NCI-H2081 (cell line): ENCODE results near the gene CDKN1C.

Source experiments
- DNase-seq, 2 experiments: peaks; one replicate each; lab custom pipeline; 2025; lab: John Stamatoyannopoulos, UW

Gene CDKN1C

DNA sequence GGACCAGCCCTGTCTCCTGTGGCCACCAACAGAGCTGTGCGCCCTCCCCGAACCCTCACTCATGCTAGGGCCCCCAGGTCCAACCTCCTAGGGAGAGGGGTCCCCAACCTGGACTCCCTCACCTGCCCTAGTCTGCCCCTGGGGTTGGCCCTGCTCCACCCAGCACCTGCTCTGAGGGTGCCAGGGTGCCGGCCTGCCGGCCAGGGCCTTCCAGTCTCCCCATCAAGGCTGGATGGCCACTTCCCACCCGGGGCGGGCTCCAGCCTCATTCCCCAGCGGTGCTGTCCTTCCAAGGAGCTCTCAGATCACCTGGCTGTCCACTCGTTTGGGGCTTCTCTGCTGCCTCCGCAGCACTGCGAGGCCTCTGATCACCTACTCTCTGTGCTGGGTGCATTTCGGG is 39.1 kb downstream of the CDKN1C start:
- DNase-seq, result no peak

DNA sequence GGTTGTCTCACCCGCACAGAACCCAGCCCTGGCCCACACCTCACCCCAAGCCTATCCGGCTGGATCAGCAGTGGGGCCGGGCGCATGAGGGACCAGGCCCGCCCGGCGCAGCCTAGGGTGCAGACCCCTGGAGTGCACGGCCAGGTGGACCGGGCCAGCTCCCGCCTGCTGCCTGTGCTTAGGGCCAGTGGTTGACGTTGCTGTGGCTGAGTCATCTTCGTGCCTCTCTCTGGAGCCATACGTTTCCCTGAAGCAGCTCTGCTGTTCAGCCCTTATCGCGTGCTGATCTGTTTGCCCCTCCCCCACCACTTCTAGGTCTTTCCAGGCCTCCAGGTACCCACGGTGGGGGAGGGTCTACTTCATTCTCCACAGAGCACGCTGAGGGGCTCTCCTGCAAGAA is 39.5 kb downstream of the CDKN1C start:
- no peak for DNase-seq

DNA sequence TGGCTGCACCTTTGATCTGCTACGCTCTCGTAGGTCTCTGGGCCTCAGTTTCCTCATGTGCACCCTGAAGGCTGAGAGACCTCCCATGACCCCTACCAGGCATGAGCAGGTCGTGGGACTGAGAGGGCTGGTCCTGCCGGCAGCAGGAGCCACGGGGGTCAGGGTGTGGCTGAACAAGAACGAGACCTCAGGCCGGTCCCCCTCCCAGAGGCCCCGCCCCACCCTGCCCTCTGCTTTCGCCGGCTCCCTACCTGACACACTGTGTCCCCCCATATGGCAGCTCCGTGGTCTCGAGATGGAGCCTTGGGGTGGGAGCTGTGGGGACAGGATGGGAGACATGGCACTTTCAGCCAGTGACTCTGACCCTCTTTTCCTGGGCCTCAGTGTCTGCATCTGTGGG is 40.6 kb downstream of the CDKN1C start:
- no peak for DNase-seq

DNA sequence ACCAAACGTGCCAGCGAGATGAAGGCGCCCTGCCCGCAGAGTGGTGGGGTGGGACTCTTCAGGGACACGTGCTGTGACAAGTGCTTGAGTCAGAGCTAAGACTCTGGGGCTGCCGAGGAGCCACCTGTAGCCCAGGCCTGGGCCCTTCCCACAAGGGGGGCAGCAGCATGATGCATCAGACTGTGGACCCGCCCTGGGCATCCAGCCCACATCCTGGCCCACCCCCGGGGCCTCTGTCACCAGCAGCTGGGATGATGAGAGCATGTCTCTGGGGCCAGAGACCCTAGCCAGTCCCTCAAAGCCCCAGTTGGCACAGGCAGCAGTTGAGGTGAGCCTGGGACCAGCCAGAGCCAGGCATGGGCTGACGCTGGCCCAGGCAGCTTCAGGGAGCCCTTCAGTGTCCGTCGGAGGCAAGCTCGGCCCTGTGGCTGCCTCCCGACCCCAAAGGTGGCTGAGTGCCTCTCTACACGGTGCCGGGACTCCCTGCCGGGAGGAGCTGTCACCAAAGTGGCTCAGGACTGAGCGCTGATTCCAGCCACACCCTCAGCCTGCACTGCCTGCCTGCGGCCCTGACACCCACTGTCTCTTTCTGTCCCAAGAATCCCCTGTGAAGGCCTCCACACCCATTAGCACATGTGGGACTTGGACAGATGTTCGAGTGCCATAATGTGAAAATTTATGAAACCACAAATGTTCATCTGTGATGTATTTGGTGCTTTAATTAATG is 41.3 kb downstream of the CDKN1C start:
- no peak for DNase-seq

DNA sequence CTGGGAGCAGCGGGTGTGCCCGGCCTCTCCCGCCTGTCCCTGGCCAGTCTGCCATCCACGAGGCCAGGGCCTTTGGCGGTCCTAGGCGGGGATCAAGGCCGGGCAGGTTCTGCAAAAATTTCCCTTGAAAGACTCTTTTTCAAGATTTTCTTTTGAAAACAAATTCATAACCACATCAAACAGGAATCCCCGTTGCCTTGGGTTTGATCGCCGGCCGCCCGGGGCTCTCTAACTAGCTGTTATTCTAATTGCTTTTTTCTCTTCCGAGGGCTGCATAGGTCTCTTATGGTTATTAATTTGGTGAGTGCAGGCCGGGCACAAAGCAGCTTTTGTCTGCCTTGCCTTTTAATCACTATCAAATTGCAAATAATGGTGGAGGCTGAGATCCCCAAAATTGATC is 42.0 kb downstream of the CDKN1C start:
- DNase-seq, result no peak

DNA sequence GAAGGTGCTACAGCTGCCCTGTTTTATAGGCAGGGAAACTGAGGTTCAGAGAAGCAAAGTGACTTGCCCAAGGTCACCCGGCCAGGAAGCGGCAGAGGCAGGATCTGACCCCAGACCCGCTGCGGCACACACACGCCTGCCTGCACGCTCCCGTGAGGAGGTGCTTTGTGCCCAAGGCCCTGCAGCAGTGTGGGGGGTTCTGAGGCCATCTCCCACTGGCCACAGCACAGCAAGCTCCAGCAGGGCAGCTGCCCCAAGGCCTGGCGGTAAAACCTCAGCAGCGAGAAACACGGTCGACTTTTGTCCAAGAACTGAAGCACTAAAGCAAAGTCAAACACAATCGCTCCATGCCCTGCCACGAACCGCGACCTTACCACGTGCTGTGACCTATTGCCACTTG is 42.7 kb downstream of the CDKN1C start:
- no peak for DNase-seq

DNA sequence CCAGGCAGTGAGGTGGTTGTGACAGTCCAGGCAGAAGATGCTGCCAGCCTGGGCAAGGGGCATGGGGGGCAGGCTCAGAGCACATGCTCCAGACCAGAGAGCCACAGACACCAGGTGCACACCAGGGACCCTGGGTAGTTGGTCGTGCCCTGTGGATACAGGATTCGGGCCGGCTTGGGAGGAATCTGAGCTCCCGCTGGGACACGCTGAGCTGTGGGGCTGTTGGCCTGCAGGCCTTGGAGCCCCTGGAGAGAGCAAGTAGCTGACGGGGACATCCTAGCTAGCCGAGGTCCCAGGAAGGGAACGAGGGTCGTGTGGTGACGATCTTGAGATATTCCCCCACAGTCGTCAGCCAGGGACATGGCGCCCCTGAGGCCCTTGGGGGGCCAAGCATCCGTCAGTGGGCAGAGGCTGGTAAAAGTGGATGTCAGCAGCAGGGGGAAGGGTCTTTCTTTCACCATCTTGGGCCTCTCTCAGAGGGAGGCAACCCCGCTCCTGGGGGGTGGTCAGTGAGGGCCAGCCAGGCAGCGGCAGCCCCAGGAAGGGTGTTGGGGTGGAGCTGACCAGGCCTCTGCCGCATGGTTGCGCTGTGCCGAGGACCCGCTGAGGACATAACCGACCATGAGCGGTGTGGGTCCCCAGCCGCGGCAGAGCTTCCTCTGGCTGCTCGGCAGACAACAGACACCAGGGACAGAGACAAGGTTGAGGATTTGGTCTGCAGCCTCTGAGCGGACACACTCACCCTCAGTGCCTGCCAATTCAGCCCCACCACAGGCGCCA is 44.0 kb downstream of the CDKN1C start:
- DNase-seq, result no peak

DNA sequence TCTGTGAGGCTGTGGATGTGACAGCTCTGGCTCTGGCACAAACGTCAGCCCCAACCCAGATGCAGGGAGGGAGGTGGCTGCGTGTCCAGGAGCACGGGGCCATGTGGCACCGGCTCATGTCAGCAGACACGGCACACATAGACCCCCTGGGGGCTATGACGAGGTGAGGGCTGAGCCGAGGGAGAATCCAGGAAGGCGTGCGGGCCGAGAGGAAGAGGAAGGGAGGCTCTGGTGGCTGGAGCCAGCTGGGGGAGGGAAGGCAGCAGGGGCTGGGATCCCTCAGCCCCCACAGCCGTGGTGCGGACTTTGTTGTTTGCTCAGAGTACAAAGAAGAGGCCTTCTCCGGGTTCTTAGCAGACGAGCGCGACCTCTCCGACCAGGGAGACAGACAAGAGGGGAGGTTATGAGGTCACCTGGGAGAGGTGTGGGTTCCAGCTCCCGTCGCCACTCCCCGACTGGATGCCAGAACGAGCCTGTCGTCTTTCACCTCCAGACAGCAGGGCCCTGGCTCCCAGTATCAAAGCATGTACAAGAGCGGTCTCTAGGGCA is 46.1 kb downstream of the CDKN1C start:
- no peak for DNase-seq

DNA sequence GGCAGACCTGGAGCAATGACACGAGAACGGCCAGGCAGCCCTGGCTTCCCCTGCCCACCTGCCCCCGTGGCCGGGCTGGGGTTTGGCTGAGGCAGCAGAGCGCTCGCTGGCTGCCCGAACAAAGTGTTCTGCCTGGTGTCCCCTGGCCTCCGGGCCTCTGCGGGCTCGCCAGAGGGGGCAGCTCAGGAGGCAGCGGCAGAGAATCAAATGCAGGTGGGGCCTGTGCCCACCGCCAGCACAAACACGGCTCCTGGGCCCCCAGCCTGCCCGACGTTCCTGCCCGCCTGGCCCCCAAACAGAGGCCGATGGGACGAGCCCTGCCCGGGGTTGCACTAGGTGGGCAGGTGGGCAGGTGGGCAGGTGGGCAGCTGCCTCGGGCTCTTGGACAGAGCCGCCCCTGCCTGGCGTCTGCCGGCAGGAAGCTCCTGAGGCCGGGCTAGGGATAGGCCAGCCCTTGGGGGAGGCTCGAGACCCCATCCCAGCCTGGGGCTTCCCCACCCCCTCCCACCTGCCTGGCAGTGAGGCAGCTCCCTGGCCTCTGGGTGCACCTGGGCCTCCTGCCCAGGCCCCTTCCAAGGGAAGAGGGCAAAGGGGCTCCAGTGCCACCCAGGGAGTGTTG is 46.8 kb downstream of the CDKN1C start:
- no peak for DNase-seq

DNA sequence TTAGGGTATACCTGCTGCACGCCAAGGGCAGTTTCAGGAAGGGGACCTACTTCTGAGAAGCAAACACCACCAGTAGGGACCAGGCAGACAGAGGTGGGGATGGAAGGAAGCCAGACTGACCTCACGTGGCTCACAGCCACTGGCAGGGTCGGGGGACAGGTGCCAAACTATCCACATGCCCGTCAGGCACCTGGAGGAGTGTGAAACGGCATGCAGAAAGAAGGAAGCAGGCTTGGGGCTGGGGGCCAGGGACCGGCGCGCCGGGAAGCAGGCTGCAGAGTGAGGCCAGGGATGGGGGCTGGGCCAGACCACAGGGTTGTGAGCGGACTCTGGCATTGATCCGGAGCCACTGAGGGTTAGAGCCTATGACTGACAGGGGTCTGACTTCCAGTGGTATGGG is 47.5 kb downstream of the CDKN1C start:
- DNase-seq, result no peak

DNA sequence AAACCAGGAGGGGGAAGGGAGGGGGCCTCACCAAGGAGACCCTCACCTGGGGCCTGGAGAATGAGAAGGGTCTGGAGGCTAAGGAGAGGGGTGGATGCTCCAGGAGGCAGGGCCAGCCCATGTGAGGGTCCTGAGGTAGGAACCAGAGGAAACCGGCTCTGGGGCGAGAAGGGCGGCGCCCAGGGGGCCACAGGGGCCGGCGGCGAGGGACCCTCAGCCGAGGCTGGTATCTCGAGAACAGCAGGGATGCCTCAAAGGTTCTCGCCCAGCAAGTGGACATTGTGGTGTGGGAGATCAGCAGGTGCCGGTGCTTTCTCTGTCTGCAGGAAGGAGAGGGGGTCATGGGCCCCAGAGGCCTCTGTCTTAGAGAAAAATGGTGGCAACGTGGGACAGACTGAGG is 47.9 kb downstream of the CDKN1C start:
- no peak for DNase-seq

DNA sequence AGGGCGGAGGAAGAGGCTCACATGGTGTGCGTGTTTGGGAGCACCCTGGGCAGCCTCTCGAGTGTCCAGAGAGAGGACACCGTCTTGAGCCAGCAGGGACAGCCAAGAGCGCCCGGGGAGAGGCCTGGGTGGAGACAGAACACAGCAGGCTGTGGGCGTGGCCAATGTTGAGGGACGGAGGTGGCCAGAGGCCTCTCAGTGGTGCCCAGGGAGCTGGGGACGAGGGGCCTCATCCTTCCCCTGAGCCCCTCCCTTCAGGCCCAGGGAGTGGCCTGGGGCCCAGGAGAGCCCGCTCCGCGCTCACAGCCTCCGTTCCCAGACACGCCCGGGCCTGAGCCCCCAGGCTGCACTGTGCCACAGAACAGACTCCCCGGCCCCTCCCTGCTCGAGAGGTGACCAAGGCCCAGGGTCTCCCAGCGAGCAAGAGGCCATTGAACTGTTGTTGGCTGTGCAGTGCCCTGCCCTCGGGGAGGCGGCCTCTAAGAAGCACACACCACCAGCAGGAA is 48.4 kb downstream of the CDKN1C start:
- no peak for DNase-seq

DNA sequence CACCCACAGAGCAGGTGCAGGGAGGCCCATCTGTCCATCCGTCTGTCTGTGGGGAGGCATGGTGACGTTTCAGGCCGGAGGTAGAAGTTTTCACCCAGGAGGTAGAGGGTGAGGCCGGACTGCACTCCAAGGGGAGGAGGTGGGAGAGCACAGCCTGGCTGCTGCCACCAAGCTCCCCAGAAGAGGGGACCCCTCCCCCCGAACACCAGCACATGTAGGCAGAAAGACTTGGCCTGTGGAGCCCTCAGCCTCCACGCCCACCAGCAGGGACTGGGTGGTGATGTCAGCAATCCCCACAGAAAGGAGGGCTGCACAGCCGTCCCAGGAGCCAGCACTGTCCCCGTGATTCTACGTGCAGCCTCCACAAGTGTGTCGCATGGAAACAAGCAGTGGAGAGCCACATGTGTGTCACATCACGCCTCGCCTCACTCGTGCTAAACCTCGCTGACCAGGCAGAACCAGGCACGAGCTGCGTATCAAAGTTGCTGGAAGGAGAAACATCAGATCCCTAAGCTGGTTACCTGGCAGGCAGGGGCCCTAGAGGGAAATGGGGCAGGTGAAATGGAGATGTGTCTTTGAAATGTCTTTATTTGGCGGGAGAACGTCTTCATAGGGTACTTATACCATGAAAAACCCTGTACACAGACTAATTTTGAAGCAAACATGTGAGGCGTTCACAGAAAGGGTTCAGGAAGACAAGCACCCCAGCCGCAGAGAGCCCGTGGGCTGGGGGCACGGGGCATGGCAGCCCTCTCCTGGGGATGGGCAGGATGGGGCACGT is 49.1 kb downstream of the CDKN1C start:
- DNase-seq, result no peak

DNA sequence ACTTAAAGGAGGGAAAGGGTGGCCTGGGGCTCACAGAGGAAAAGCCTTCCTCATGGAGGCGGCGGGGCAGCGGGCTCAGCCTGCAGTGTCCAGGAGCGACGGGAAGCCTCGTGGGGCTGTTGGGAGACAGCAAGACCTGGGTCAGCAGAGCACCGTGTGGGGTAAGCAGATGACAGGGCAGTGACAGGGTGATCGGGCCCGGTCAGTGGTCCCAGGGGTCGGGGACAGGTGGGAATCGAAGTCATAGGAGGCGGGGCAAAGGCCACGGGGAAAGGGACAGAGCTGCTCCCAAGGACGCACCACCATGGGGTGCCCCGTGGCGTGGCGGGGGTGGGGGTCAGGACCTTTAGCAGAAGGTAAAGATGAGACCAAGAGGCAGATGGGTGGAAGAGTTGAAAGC is 49.8 kb downstream of the CDKN1C start:
- no peak for DNase-seq

DNA sequence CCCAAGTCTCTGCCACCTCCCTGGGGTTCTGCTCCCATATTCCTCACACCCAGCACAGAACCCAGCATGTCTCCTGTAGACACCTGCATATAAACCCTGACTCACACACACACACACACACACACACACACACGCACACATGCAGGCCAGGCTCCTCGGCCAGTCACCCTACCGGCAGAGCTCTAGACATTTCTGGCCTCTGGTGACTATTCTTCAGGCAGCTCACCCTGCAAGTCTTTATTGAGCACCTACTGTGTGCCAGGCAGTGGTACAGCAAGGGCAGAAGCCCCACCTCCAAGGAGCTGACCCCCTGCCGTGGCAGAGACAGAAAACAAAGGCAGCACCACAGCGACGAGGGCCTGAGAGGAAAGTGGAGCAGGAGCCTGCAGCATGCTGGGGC is 50.3 kb downstream of the CDKN1C start:
- DNase-seq, result no peak

DNA sequence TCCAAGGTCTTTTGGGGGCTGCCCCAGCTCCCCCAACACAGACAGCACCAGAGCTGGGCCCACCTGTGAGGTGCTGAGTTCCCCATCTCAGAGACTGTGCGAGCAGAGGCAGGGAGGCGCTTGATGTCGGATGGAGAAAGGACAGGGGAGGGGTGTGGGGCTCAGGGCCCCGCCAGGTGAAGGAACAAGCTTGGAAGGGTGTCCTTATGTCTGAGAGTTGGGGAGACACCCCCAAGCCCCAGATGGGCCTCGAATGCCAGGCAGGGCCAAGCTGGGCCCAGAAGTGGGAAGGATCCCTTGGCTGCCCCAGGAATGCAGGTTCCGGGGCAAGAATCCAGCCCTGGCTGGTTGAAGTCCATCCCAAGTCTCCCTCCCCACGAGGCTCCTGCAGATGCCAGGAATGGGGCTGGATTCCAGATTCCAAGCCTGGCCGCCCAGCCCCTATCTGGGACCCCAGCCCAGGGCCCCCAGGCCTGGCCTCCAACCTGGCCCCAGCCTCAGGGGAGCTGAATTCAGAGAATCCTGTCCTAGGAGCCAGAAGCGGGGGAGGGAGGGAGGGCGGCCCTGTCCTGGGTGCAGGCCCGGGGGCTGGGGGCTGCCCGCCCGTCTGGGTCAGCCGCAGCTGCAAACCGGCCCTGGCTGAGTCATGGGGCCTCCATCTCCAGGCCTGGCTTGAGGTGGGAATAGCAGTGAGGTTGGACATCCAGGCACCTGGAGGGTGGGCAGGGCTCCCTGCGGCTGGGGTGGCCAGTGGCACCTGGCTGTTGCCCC is 50.9 kb downstream of the CDKN1C start:
- no peak for DNase-seq

DNA sequence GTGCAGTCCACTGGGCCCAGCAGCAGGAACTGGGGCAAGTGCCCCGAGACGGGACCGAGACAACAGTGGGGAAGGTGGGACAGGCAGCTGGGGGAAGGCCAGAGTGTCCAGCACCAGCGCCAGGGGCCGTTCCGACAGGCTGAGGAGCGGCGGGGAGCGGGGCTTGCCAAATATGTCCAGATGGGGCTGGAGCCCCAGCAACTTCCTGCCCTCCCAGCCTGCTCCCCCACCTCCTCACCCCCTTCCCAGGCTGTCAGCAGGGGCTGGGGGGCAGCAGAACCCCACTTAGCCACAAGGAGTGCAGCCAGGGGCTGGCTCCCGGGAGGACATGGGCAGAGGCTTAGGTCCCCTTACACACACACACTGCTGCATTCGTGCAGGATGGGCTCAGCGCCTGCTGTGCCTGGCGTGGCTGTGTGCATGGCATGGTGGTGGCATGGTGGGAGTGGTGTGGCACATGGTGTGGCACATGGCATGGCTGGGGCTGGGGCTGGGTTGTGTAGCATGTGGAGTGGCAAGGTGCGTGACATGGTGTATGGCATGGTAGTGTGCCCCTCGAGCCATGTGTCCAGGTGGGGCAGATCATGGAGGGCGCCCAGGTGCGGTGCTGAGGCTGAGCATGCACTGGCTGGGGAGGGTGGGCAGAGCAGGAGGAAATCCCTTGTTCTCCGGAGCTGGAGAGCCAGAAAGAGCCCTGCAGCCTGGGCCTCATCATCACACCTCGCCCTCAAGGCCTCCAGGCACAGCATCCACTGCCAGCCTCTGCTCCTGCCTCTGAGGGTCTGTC is 51.7 kb downstream of the CDKN1C start:
- no peak for DNase-seq
